MCF 10A (cell line): ENCODE results near the gene GPX5. TPM values are rescaled to one million over a fixed set of nuclear protein-coding genes. Genes with fewer than 3 reads are reported as not detected.
"Not testable (repeated sequence)": the region's sequence is repeated elsewhere in the genome, so short reads cannot be mapped to it uniquely, and the experiment has no call there.

Source experiments
- BruUV-seq: library from RNA; stranded (reverse); fragments of 400-500 nt; replicated peaks from 2 replicates; lab custom pipeline; 2021; lab: Mats Ljungman, UMichigan
- CTCF ChIA-PET: fragments of 300-600 bp; sonication (Branson Sonifier 250); formaldehyde crosslinking; extraction: SDS; loops from one replicate; lab custom pipeline; 2021; ENCODE audit warnings: antibody characterized with exemption, inconsistent platforms; lab: Yijun Ruan, JAX
- POLR2A ChIA-PET: fragments of 300-600, 350-650 bp; sonication (Branson Sonifier 250); formaldehyde crosslinking; extraction: SDS; loops from one replicate; lab custom pipeline; 2020; ENCODE audit warnings: antibody characterized with exemption, inconsistent platforms; lab: Yijun Ruan, JAX
- DNase-seq: peaks from one replicate; pipeline ENCODE4 v3.0.0-alpha.2; 2018; ENCODE audit not compliant: unreplicated experiment
- H3K27ac Mint-ChIP-seq: one replicate; pipeline ENCODE4 v1.8.0; 2022; ENCODE audit warnings: mild to moderate bottlenecking, low read depth, mixed read lengths; ENCODE audit not compliant: unreplicated experiment
- H3K27me3 Mint-ChIP-seq: one replicate; pipeline ENCODE4 v1.8.0; 2022; ENCODE audit warnings: mixed read lengths; ENCODE audit not compliant: insufficient read depth, unreplicated experiment
- H3K36me3 Mint-ChIP-seq: one replicate; pipeline ENCODE4 v1.8.0; 2022; ENCODE audit warnings: mild to moderate bottlenecking, moderate library complexity, mixed read lengths; ENCODE audit not compliant: insufficient read depth, unreplicated experiment
- H3K4me1 Mint-ChIP-seq: one replicate; pipeline ENCODE4 v1.8.0; 2022; ENCODE audit warnings: mixed read lengths; ENCODE audit not compliant: insufficient read depth, unreplicated experiment
- H3K4me3 Mint-ChIP-seq: one replicate; pipeline ENCODE4 v1.8.0; 2022; ENCODE audit warnings: mild to moderate bottlenecking, moderate library complexity, mixed read lengths; ENCODE audit not compliant: unreplicated experiment
- H3K9me3 Mint-ChIP-seq: one replicate; pipeline ENCODE4 v1.8.0; 2022; ENCODE audit warnings: mixed read lengths; ENCODE audit not compliant: unreplicated experiment
- CTCF ChIP-seq: fragments of 200-600 bp; IDR thresholded peaks from one replicate; pipeline ENCODE4 v1.8.0; 2022; ENCODE audit warnings: antibody characterized with exemption, mild to moderate bottlenecking; ENCODE audit not compliant: unreplicated experiment
- intact Hi-C: fragments of 100-400 bp; cut with micrococcal nuclease; formaldehyde crosslinking; loops from 2 replicates; pipeline ENCODE4 v1.14.1; 2022
- total RNA-seq: library from RNA; stranded (reverse); gene quantifications from 2 replicates; pipeline ENCODE4 v1.2.3, GENCODE V29; 2022

The GPX5 gene
- total RNA-seq, 1 experiment from 2014 or later: not detected

- ChIA-PET POLR2A (no interaction called here), CTCF (interaction anchor here (1.5 kb wide), 1 partner anchor 9 kb away, joined by 3 read pairs; no protein-coding TSS in a partner anchor)
- H3K27me3 Mint-ChIP-seq: peaks cover 38% of the 10 kb centered on the region
- H3K9me3 Mint-ChIP-seq: no peaks in the 10 kb centered on the region
- intact Hi-C loops: no loop called here
- no peaks in the 10 kb centered on the region for H3K36me3 Mint-ChIP-seq
- H3K4me3 Mint-ChIP-seq: no peak overlapping the region
- no peaks in the 10 kb centered on the region for H3K4me1 Mint-ChIP-seq
- H3K27ac Mint-ChIP-seq: no peak overlapping the region
- no TSS peak for BruUV-seq
- DNase-seq: no peak
- TF ChIP-seq CTCF: no peak
Measured at GRCh38 chr6:28505733-28506132, 19.9 kb upstream of the GPX5 start.

GRCh38 chr6:28506807-28507475 lies 18.7 kb upstream of the GPX5 start:
- DNase-seq: no peak
- no TSS peak for BruUV-seq
- Mint-ChIP-seq H3K27me3 (peaks cover 38% of the 10 kb centered on the region), H3K36me3 (no peaks in the 10 kb centered on the region), H3K4me1 (no peaks in the 10 kb centered on the region), H3K4me3 (no peak overlapping the region), H3K27ac (no peak overlapping the region), H3K9me3 (no peaks in the 10 kb centered on the region)
- no peak for TF ChIP-seq CTCF
- intact Hi-C loops: no loop called here
- CTCF ChIA-PET: interaction anchor here (0.6 kb wide), 1 partner anchor 303 kb away, joined by 3 read pairs; no protein-coding TSS in a partner anchor
- POLR2A ChIA-PET: no interaction called here

- H3K27me3 Mint-ChIP-seq: peaks cover 42% of the 10 kb centered on the region
- no peaks in the 10 kb centered on the region for H3K4me1 Mint-ChIP-seq
- no peak for DNase-seq
- no peaks in the 10 kb centered on the region for H3K36me3 Mint-ChIP-seq
- TF ChIP-seq CTCF: no peak
- ChIA-PET CTCF (interaction anchor here (0.6 kb wide), 1 partner anchor 69 kb away, joined by 3 read pairs; no protein-coding TSS in a partner anchor), POLR2A (no interaction called here)
- no TSS peak for BruUV-seq
- H3K27ac Mint-ChIP-seq: no peak overlapping the region
- H3K4me3 Mint-ChIP-seq: no peak overlapping the region
- intact Hi-C loops: no loop called here
- no peaks in the 10 kb centered on the region for H3K9me3 Mint-ChIP-seq
Measured at GRCh38 chr6:28511628-28512300, 13.9 kb upstream of the GPX5 start.

- CTCF ChIA-PET: interaction anchor here (0.6 to 0.7 kb wide), 2 partner anchors 68 to 410 kb away, joined by 3 to 4 read pairs; no protein-coding TSS in a partner anchor
- DNase-seq, H3K27ac Mint-ChIP-seq, H3K9me3 Mint-ChIP-seq, BruUV-seq, H3K4me1 Mint-ChIP-seq, intact Hi-C loops, H3K36me3 Mint-ChIP-seq, POLR2A ChIA-PET, H3K4me3 Mint-ChIP-seq: not testable (repeated sequence)
- H3K27me3 Mint-ChIP-seq: peaks cover 42% of the 10 kb centered on the region
Measured at GRCh38 chr6:28512387-28512786, 13.3 kb upstream of the GPX5 start.
